Tibial nerve (tissue), 4 donors: ENCODE measurements around the gene ASZ1.

Source experiments
- EP300 ChIP-seq, 2 donors: sonication (generic); formaldehyde crosslinking; IDR thresholded peaks; one replicate each; pipeline ENCODE4 v1.6.1; 2017; ENCODE audit warnings: antibody characterized with exemption in 2 of 2, mild to moderate bottlenecking in 1 of 2
- POLR2A ChIP-seq, 2 donors: fragments of 450-650 bp; IDR thresholded peaks; one replicate each; pipeline ENCODE4 v1.6.1; 2017; ENCODE audit warnings: antibody characterized with exemption in 2 of 2, mild to moderate bottlenecking in 2 of 2, moderate library complexity in 2 of 2
- TF ChIP-seq, protein P1 (sequence below), 5 experiments: fragments of 200-600 bp in 3 of 5; fragments of 450-650 bp in 2 of 5; sonication (generic) in 3 of 5; IDR thresholded peaks; one replicate each; pipeline ENCODE4 v1.5.1; 2016 to 2019; ENCODE audit warnings: antibody characterized with exemption in 5 of 5, mild to moderate bottlenecking in 3 of 5, moderate library complexity in 2 of 5

DNA sequence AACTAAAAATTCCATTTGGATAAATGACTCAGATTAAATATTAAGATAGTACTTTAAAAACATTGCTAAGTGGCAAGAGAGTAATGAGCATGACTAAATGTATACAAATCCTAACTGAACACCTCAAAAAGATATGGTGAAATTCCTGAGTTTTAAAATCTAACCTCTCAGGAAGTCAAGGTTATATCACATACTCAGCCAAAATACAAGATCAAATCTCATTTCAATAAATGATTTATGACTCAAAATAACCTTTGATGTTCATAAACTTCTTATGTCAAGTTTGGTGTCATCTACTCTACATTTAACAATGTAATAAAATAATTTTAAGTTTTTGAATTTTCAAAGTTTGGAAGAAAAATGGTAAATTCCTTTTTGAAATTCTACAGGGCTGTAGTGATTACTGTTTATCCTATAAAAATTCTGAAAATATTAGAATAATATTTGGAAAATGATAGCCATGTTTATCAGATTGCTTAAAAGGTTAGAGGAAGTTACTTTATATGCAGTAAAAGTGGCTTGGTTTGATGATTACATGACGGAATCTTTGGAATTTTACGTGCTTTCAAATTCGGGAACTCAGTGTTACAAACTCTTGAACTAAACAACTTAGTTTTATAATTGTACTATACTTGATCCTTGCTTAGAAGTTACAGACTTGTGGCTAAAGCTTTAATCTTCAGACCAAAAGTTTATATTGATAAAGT is 43.7 kb downstream of the ASZ1 start:
- TF ChIP-seq, protein P1, sequence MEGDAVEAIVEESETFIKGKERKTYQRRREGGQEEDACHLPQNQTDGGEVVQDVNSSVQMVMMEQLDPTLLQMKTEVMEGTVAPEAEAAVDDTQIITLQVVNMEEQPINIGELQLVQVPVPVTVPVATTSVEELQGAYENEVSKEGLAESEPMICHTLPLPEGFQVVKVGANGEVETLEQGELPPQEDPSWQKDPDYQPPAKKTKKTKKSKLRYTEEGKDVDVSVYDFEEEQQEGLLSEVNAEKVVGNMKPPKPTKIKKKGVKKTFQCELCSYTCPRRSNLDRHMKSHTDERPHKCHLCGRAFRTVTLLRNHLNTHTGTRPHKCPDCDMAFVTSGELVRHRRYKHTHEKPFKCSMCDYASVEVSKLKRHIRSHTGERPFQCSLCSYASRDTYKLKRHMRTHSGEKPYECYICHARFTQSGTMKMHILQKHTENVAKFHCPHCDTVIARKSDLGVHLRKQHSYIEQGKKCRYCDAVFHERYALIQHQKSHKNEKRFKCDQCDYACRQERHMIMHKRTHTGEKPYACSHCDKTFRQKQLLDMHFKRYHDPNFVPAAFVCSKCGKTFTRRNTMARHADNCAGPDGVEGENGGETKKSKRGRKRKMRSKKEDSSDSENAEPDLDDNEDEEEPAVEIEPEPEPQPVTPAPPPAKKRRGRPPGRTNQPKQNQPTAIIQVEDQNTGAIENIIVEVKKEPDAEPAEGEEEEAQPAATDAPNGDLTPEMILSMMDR (IDR thresholded peaks at IDR 0.05): no peak
- no peak for TF ChIP-seq EP300 (IDR thresholded peaks at IDR 0.05)
- no peak for TF ChIP-seq POLR2A (IDR thresholded peaks at IDR 0.05)
